Fibroblast of skin of scalp (primary cell): Measurements from ENCODE around the gene DOK5.

Experiments used
- DNase-seq: peaks from one replicate; pipeline ENCODE4 v3.0.0-alpha.2; 2013

Gene DOK5

GRCh38 chr20:54565255-54565654, 89.9 kb downstream of the DOK5 start:
- no peak for DNase-seq

DNA sequence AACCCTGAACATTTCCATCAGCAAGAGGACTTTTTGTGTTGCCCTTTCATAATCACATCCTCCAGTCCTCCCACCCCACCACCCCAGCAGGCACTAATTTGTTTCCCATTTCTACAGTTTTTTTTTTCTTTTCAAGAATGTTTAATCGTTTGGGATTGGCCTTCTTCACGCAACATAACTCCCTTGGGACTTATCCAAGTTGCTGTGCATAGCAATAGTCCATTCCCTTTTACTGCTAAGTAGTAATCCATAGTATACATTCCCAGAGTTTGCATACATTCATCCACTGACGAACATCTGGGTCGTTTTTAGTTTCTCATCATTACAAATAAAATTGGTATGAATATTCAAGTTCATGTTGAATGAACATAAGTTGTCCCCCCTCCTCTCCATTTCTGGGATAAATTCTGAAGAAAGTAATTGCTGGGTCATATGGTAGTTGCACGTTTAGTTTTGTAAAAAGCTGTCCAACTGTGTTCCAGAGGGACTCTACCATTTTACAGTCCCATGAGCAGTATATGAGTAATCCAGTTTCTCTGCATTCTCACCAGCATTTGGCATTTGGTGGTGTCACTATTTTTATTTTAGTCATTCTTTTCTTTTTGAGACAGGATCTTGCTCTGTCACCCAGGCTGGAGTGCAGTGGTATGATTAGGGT, 90.8 kb downstream of the DOK5 start:
- peak; percentile 76 for DNase-seq

GRCh38 chr20:54570561-54570960, 95.2 kb downstream of the DOK5 start:
- no peak for DNase-seq

DNA sequence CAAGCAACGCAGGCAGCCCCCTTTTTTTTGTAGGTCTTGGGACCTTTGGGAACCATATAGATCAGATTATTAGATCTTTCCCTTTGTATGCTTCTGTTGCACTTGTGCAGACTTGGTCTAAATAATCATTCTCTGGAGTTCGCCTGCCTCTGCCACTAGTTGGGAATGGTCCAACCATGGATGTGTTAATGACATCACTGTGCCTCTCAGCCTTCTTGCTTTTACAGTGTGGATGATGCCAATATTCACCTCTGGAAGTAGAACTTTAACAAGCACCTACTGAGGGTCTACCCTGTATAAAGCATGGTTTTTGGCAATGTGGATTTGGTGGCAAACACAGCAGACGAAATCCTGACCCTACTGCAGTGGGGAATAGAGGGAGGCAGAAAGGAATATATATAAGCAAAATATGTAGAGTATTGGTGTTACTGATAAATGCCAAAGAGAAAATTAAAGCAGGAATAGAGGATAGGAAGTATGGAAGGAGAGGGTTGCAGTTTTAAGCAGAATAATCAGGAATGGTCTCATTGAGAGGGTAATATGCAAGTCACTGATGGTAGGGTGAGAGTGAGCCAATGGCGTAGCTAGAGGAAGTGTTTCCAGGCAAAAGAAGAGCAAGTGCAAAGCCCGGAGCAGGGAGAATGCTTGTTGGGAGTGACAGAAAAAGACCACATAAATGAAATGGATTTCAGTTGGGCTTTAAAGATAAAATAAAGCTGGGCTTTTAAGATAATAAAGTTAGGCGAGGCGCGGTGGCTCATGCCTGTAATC, 97.5 kb downstream of the DOK5 start:
- DNase-seq: no peak

GRCh38 chr20:54573838-54574237, 98.4 kb downstream of the DOK5 start:
- DNase-seq: no peak

DNA sequence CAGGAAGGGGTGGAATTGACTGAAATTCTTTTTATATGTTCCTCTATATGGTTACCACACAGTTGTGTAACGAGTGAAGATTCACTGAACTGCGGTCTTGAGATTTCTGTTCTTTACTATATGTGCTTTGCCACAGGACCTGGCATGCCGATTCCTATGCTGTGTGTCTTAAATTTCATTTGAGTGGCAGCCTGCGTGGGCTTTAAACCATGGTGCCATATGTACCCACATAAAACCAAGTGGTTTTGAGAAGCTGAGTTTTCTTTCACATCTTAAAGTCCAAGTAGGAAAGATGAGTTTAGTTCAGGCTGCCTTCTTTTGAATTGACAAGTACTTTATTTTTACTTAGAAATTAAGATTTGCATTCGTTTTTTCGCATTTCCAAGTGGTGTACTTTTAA, 101.1 kb downstream of the DOK5 start:
- DNase-seq: no peak

- DNase-seq: no peak
Measured at GRCh38 chr20:54577637-54578036, 102.2 kb downstream of the DOK5 start.

DNA sequence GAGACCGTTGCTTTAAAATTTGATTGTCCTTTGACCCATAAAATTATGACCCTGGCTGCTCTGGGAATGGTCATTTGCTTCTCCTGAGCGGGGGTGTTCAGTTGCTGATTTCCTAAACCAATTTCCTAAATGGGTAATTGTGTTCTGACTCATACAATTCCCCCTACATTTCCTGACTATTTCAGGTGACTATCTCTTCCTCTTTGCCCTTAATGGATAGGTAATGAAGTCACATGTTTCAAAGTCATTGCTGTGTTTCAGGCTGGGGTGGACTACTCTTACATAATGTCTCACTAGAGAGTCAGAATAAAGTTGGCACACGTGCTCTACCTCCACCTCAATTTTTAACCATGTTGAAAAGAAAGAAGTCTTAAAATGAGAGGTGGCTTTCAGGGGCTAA, 109.8 kb downstream of the DOK5 start:
- DNase-seq: no peak

- DNase-seq: no peak
Measured at GRCh38 chr20:54587408-54587807, 112.0 kb downstream of the DOK5 start.

- no peak for DNase-seq
Measured at GRCh38 chr20:54589402-54590030, 114.1 kb downstream of the DOK5 start.

- peak; percentile 54 for DNase-seq
Measured at GRCh38 chr20:54590856-54591255, 115.5 kb downstream of the DOK5 start.

DNA sequence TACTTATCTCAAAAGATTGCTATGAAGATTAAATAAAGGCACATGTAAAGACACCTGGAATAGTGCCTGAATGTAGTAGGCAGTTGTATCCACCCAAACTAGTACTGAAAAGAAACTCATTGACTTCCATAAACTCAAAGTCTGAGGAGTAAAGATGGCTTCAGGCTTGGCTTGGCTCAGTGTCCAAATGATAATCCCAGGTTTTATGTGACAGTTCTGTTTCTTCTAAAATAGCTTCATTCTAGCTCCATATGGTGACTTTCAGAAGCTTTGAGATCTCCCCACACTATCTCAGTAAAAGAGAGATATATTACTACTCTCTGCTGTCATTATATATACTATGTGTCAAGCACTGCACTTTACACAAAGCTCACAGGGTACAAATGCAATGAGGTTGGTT, 121.3 kb downstream of the DOK5 start:
- no peak for DNase-seq

- no peak for DNase-seq
Measured at GRCh38 chr20:54598352-54598751, 123.0 kb downstream of the DOK5 start.

- no peak for DNase-seq
Measured at GRCh38 chr20:54600634-54601033, 125.2 kb downstream of the DOK5 start.

DNA sequence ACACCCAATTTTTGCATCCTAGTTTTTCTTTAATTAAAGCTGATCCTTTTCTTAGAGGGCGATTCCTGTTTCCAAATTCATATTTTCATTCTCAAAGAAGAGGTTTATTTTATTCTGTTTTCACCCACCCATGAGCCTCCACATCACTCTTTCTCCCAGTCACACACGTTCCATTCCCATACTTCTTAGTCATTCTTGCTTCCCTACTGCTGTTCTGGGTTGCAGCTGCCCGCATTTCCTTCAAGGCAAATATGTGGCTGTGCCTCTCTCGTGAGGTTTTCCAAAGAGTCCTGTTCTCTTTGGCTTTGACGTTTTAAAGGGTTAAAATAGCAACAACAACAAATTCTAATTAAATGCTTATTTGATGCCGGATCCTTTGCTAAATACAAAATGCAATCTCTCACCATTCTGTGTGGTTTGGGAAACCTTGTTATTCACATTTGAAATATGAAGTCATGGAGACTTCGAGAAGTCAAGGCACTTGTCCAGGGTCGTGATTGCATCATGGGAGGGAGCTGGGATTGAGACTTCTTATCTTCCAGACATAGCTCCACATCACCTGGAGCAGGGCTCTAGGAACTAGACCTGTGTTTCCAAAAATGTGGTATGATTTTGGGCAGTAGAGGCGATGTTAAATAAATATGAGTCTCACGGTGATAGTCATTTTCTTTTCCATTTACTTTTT, 126.6 kb downstream of the DOK5 start:
- peak; percentile 32 for DNase-seq

GRCh38 chr20:54605319-54605718, 129.9 kb downstream of the DOK5 start:
- no peak for DNase-seq

GRCh38 chr20:54606380-54606779, 131.0 kb downstream of the DOK5 start:
- no peak for DNase-seq

DNA sequence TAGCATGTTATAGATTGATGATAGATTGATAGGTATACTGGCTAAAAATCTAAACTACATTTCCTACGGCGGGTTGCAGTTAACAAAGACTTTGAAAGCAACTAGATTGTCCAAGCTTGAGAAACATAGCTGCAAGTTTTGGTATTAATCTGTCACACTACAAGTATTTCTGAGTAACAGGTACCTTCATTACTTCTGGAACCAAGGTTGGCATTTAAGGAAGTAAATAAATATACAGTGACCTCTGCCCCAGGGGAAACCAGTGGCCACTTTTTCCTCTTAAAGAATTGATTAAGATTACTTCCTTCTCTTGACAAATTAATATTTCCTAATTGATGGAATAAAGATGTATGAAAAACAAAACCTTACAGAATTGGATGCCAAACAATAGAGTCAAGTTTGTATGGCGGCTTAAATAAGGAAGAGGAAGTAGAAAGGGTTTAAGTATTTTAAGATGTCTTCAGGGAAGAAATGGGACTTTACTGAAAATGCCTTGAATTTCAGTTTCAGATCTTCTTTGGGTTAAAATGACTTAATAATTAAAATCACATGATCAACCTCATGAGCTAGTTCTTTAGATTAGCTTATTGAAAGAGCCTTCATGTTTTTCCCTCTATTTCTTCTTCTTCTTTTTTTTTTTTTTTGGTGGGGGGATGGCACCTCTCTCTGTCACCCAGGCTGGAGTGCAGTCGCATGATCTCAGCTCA, 132.8 kb downstream of the DOK5 start:
- no peak for DNase-seq

DNA sequence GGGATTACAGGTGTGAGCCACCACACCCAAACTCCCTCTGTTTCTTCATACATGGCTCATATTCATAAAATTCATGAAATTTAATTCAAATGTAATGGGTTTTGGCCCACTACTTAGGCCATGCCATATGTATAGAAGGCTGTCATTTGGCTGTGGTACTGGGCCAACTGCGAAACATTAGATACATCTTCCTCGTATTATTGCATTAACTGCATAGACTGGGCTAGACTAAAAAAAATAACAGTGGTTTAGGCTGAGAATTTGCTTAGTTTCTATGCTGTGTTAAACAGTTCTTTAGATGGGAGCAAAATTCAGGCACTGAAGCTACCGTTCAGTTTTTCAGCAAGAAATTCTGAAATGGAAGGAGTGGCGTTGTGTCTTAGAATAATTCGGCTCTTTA, 133.6 kb downstream of the DOK5 start:
- DNase-seq: no peak

DNA sequence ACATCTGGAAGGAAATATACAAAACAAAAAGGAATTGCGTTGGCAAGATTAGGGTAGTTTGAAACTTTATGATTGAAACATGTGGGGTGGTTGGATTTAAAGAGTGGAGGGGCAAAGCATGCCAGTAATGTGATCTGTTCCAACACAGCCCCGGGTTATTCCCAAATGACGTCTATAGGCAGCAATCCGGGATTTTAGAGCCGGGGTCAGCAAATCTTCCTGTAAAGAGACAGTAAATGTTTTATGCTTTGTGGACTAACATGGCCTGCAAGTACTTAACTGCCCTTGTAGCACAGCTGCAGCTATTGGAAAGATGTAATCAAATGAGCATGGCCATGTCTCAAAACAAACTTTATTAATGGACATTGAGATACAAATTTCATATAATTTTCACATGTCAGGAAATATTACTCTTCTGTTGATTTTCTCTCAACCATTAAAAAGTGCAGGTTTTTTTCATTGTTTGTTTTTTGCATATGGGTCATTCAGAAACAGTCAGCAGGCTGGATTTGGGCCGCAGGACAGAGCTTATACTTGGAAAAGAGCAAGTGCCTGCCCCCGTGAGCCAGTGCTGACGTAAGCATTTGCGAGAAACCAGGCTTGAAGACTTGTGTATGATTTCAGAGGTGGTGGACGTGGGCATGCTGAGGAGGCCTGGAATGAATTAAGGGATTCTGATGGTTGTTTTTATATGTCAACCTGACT, 136.5 kb downstream of the DOK5 start:
- peak; percentile 12 for DNase-seq

DNA sequence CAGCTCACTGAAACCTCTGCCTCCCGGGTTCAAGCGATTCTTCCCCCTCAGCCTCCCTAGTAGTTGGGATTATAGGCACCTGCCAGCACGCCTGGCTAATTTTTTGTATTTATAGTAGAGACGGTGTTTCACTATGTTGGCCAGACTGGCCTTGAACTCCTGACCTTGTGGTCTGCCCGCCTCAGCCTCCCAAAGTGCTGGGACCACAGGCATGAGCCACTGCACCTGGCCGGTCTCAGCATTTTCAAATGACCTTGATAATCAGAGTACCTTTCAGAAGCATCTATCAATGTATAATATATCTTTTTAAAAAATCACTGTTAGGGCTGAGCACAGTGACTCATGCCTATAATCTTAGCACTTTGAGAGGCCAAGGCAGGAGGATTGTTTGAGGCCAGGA, 143.0 kb downstream of the DOK5 start:
- DNase-seq: no peak

DNA sequence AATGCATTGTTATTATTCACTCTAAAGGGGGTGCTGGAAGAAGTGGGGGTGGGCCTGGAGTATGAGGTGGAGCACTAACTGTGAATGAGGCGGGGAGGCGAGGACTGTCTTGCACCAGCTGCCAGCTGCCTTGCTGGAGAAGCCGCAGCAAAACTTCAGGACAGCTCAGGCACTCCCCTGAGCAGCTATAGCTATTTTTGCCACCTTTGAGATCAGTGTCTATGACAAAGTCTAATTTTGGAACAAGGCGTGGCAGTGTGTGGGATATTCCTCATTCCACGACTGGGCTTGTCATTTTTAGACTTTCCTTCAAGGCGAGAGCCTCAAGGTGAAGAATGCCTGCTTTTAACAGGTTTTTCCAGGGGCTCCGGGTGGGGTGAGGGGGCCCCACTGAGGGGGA, 143.8 kb downstream of the DOK5 start:
- DNase-seq: peak; percentile 3
